Thyroid gland (tissue), 4 donors: ENCODE results near the gene CACNA1D.

Source experiments
- POLR2A ChIP-seq, 2 donors: fragments of 450-650 bp; IDR thresholded peaks; one replicate each; pipeline ENCODE4 v1.6.1; 2017; ENCODE audit warnings: antibody characterized with exemption in 2 of 2, mild to moderate bottlenecking in 2 of 2, moderate library complexity in 1 of 2
- TF ChIP-seq, protein P1 (sequence below), 6 experiments: fragments of 200-600 bp in 3 of 6; fragments of 450-650 bp in 3 of 6; sonication (generic) in 3 of 6; IDR thresholded peaks; one replicate each; pipeline ENCODE4 v1.5.1; 2016 to 2019; ENCODE audit warnings: antibody characterized with exemption in 6 of 6, mild to moderate bottlenecking in 2 of 6, inconsistent platforms in 1 of 6, moderate library complexity in 1 of 6

- TF ChIP-seq POLR2A (IDR thresholded peaks at IDR 0.05) = no peak
- TF ChIP-seq, protein P1, sequence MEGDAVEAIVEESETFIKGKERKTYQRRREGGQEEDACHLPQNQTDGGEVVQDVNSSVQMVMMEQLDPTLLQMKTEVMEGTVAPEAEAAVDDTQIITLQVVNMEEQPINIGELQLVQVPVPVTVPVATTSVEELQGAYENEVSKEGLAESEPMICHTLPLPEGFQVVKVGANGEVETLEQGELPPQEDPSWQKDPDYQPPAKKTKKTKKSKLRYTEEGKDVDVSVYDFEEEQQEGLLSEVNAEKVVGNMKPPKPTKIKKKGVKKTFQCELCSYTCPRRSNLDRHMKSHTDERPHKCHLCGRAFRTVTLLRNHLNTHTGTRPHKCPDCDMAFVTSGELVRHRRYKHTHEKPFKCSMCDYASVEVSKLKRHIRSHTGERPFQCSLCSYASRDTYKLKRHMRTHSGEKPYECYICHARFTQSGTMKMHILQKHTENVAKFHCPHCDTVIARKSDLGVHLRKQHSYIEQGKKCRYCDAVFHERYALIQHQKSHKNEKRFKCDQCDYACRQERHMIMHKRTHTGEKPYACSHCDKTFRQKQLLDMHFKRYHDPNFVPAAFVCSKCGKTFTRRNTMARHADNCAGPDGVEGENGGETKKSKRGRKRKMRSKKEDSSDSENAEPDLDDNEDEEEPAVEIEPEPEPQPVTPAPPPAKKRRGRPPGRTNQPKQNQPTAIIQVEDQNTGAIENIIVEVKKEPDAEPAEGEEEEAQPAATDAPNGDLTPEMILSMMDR (IDR thresholded peaks at IDR 0.05) = no peak
Observed at GRCh38 chr3:53721187-53722119, 227.0 kb downstream of the CACNA1D start.
